Endodermal cell (in vitro differentiated cells): ENCODE results near the gene ARHGAP12. TPM values are rescaled to one million over a fixed set of nuclear protein-coding genes. Genes with fewer than 3 reads are reported as not detected.

Source experiments
- DNase-seq: peaks from one replicate; pipeline ENCODE4 v3.0.0-alpha.2; 2017
- H3K27ac ChIP-seq: 2 replicates; pipeline ENCODE4 v1.5.1; 2013; ENCODE audit warnings: mild to moderate bottlenecking, low read depth, low read length, moderate library complexity
- H3K27me3 ChIP-seq: 2 replicates; pipeline ENCODE4 v1.6.1; 2013; ENCODE audit warnings: mild to moderate bottlenecking, low read length, moderate library complexity; ENCODE audit not compliant: insufficient read depth, control insufficient read depth, poor library complexity, severe bottlenecking
- H3K36me3 ChIP-seq: 2 replicates; pipeline ENCODE4 v1.7.0; 2013; ENCODE audit warnings: mild to moderate bottlenecking, low read length, moderate library complexity; ENCODE audit not compliant: control insufficient read depth, insufficient read depth
- H3K4me1 ChIP-seq: one replicate; pipeline ENCODE4 v1.7.0; 2013; ENCODE audit warnings: low read length; ENCODE audit not compliant: control insufficient read depth, insufficient read depth
- H3K4me3 ChIP-seq: 2 replicates; pipeline ENCODE4 v1.5.1; 2013; ENCODE audit warnings: mild to moderate bottlenecking, low read length, moderate library complexity
- H3K9ac ChIP-seq: 2 replicates; pipeline ENCODE4 v1.6.1; 2013; ENCODE audit warnings: mild to moderate bottlenecking, low read length, moderate library complexity; ENCODE audit not compliant: poor library complexity, severe bottlenecking; ENCODE audit errors: extremely low read depth
- H3K9me3 ChIP-seq: 2 replicates; pipeline ENCODE4 v1.6.1; 2013; ENCODE audit warnings: mild to moderate bottlenecking, low read length, moderate library complexity; ENCODE audit not compliant: control insufficient read depth
- H3K27ac Mint-ChIP-seq: 2 replicates; pipeline ENCODE4 v1.8.0; 2020; ENCODE audit warnings: mixed read lengths
- H3K27me3 Mint-ChIP-seq: 2 replicates; pipeline ENCODE4 v1.8.0; 2021; ENCODE audit warnings: mild to moderate bottlenecking, mixed read lengths; ENCODE audit not compliant: insufficient read depth
- H3K36me3 Mint-ChIP-seq: 2 replicates; pipeline ENCODE4 v1.8.0; 2020; ENCODE audit warnings: low read depth, mixed read lengths
- H3K4me1 Mint-ChIP-seq: 2 replicates; pipeline ENCODE4 v1.8.0; 2020; ENCODE audit warnings: mixed read lengths
- H3K4me3 Mint-ChIP-seq: 2 replicates; pipeline ENCODE4 v1.8.0; 2020; ENCODE audit warnings: mild to moderate bottlenecking, moderate library complexity, mixed read lengths
- H3K9me3 Mint-ChIP-seq: 2 replicates; pipeline ENCODE4 v1.8.0; 2020; ENCODE audit warnings: mild to moderate bottlenecking, mixed read lengths
- WGBS, 2 experiments: methylation state at CpG; one replicate each; pipeline versions ENCODE4 v1.1.5 to v1.1.7; 2013; ENCODE audit warnings: missing lambda C conversion rate in 2 of 2, mixed read lengths in 1 of 2; ENCODE audit not compliant: insufficient coverage in 1 of 2, insufficient read length in 1 of 2; 5-methylcytosine and 5-hydroxymethylcytosine counted together
- total RNA-seq, 2 donors: library from RNA; stranded (reverse); fragmentation: NEBNext Ultra II Directional in 1 of 2; extraction: Animal tissue kit (Norgen Biotek cat#: 25700) in 1 of 2; gene quantifications; 2 replicates in 1 of 2; 3 replicates in 1 of 2; pipeline ENCODE4 v1.2.1, GENCODE V29; 2021
- TF ChIP-seq, protein P1 (sequence below): fragments of 200-600 bp; sonication (generic); conservative IDR thresholded peaks from 2 replicates; pipeline ENCODE4 v1.5.0; 2021; ENCODE audit warnings: antibody characterized with exemption, mild to moderate bottlenecking

Gene ARHGAP12
- total RNA-seq, 2 donors from 2014 or later = 49.6 to 49.8 TPM

DNA sequence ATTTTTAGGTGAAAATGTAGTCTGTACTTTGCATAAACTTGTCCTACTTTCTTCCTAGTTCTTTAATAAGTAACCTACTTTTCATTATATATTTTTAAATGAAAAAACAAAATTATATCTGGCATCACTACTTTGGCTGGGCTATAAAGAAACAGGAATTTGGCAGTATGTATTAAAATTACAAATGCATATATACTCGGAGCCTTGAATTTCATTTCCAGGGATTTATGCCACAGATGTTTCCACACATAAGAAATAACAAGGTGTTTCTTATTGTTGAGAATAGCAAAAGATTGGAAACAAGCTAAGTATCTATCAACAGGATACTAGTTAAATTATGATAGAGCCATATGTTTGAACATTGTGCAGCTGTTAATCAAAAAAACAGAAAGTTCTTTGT, 2.2 kb upstream of the ARHGAP12 start:
- no peaks in the 10 kb centered on the region for H3K9me3 Mint-ChIP-seq

DNA sequence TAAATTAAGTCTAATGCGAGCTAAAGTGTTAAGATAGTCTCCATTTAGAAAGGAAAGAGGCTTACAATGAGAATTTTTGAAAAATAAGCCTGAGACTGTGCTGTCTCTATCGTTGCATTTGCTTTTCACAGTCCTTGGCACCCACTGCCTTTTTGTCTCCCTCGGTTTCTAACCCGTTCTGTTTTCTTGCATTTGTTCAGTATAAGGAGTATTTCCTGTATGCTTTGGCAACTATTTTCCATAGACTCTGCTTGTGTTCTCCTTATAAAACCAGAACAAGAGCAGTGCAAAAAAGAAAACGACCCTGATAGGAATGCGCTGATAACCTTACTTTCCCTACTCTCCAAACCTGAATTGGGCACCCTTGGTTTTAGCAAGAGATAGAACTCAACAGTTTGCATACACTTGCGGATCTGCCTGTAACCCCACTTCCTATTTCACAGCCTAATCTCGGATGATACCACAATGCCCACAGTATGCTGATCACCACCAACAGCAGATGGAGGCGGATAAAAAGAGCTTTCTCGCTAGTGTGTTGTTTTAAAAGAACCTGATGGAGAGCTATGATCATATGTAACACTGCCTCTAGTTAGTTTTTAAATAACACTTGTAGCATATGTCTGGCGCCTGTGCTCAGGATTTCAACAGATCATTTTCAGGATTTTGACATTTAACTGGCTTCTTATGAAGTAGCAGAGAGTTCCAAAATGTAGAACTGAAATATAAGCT, 1.6 kb upstream of the ARHGAP12 start:
- Mint-ChIP-seq H3K9me3 (no peaks in the 10 kb centered on the region), H3K27ac (no peak overlapping the region), H3K4me3 (peak overlapping the region; percentile 83), H3K4me1 (peaks cover 32% of the 10 kb centered on the region), H3K36me3 (no peaks in the 10 kb centered on the region), H3K27me3 (no peaks in the 10 kb centered on the region)
- TF ChIP-seq, protein P1, sequence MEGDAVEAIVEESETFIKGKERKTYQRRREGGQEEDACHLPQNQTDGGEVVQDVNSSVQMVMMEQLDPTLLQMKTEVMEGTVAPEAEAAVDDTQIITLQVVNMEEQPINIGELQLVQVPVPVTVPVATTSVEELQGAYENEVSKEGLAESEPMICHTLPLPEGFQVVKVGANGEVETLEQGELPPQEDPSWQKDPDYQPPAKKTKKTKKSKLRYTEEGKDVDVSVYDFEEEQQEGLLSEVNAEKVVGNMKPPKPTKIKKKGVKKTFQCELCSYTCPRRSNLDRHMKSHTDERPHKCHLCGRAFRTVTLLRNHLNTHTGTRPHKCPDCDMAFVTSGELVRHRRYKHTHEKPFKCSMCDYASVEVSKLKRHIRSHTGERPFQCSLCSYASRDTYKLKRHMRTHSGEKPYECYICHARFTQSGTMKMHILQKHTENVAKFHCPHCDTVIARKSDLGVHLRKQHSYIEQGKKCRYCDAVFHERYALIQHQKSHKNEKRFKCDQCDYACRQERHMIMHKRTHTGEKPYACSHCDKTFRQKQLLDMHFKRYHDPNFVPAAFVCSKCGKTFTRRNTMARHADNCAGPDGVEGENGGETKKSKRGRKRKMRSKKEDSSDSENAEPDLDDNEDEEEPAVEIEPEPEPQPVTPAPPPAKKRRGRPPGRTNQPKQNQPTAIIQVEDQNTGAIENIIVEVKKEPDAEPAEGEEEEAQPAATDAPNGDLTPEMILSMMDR = no peak
- Histone ChIP-seq H3K9ac (peak overlapping the region; percentile 86), H3K27me3 (no peaks in the 10 kb centered on the region), H3K36me3 (no peaks in the 10 kb centered on the region), H3K4me3 (peak overlapping the region; percentile 100), H3K9me3 (no peaks in the 10 kb centered on the region), H3K4me1 (peaks cover 15% of the 10 kb centered on the region), H3K27ac (no peak overlapping the region)
- WGBS, 2 experiments = 64 to 70% methylated on average over 9 to 11 of the region's 11 CpGs
- peak; percentile 47 for DNase-seq

More for the DNA sequence above, 2.2 kb upstream of the ARHGAP12 start:
- Histone ChIP-seq H3K9ac (no peak overlapping the region), H3K4me1 (peaks cover 15% of the 10 kb centered on the region), H3K27ac (no peak overlapping the region), H3K9me3 (no peaks in the 10 kb centered on the region), H3K36me3 (no peaks in the 10 kb centered on the region), H3K4me3 (peak overlapping the region; percentile 100), H3K27me3 (no peaks in the 10 kb centered on the region)
- TF ChIP-seq, protein P1 = no peak
- no CpG with 5 or more reads among the region's 1 CpG for WGBS, 2 experiments
- no peaks in the 10 kb centered on the region for H3K27me3 Mint-ChIP-seq
- H3K4me3 Mint-ChIP-seq = no peak overlapping the region
- no peak for DNase-seq
- H3K4me1 Mint-ChIP-seq = peaks cover 29% of the 10 kb centered on the region
- no peak overlapping the region for H3K27ac Mint-ChIP-seq
- no peaks in the 10 kb centered on the region for H3K36me3 Mint-ChIP-seq

GRCh38 chr10:31929261-31930022, 811 bp upstream of the ARHGAP12 start:
- TF ChIP-seq, protein P1 = no peak
- Histone ChIP-seq H3K4me3 (peak overlapping the region; percentile 100), H3K4me1 (peaks cover 15% of the 10 kb centered on the region), H3K9me3 (no peaks in the 10 kb centered on the region), H3K36me3 (no peaks in the 10 kb centered on the region), H3K27me3 (no peaks in the 10 kb centered on the region), H3K9ac (peak overlapping the region; percentile 86), H3K27ac (peak overlapping the region; percentile 94)
- no peaks in the 10 kb centered on the region for H3K9me3 Mint-ChIP-seq
- H3K27ac Mint-ChIP-seq = peak overlapping the region; percentile 94
- WGBS, 2 experiments = 8 to 10% methylated on average over 18 to 25 of the region's 25 CpGs
- H3K4me3 Mint-ChIP-seq = peak overlapping the region; percentile 83
- no peaks in the 10 kb centered on the region for H3K27me3 Mint-ChIP-seq
- DNase-seq = peak; percentile 84
- H3K4me1 Mint-ChIP-seq = peaks cover 32% of the 10 kb centered on the region
- H3K36me3 Mint-ChIP-seq = no peaks in the 10 kb centered on the region
